Fibroblast of skin of left quadriceps (primary cell): ENCODE measurements around the gene ITPR1.
A peak's percentile ranks its signal among the peaks of the same experiment; 100 is the strongest.

ENCODE experiments used
- DNase-seq, 2 experiments: peaks; one replicate each; pipeline ENCODE4 v3.0.0-alpha.2; 2013; ENCODE audit warnings: low read depth in 2 of 2

Gene ITPR1

DNA sequence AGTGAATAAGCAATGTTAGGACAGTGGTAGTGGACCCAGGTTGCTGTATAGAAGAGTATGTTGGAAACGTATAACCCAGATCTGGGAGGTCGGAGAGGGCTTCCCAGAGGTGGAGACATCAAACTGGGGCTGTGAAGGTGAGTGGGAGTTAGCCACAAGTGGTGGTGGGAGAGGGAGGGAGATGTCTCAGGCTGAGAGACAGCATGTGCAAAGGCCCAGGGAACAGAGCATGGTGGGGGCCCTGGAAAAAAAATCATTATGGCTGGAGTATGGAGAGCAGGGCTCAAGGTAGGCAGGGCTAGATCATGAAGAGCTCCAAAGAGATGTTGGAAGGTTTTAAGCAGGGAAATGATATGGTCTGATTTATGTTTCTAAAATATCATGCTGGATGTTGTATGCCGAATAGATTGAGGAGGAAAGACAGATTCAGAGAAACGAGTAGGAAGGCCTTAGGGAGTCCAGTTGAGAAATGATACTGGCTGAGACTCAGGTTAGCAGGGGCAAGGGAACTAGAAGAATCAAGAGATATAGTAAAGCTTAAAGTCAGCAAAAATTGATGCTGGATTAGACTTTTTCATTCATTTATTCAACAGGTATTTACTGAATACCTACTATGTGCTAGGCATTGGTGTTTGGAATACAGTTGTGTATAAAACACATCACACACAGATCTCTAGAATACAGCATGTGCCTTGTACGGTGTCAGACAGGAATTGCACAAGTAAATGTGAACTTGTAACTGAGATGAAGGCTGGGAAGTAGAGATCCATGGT lies 17.0 kb downstream of the ITPR1 start:
- DNase-seq: no peak

DNA sequence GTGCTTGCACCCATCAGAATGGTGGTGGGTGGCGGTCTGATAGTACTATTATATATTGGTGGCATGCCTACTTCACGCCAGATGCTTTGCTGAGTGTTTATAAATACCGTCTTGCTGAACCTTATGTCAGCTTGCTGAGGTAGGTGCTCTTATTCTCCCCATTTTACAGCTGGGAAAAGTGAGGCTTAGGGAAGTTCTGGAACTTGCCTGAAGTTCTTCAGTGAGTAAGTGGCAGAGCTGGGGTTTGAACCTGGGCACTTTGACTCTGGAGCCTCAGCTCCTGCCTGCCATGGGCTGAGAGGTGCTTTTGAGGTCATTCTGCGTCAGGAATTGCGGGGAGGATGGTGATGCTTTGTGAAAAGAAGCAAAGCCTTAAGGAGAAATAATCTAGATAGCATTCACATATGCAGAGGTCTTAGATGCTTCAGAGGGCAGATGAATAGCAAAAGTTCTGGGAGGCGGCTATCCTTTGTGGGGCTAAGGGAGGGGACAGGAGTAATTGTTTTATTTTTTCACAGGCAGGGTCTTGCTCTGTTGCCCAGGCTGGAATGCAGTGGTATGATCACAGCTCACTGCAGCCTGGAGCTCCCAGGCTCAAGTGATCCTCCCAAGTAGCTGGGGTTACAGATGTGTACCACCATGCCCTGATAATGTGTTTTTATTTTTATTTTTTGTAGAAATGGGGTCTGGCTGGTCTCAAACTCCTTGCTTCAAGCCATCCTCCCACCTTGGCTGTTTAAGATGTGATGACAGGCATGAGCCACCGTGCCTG lies 18.5 kb downstream of the ITPR1 start:
- DNase-seq: no peak

DNA sequence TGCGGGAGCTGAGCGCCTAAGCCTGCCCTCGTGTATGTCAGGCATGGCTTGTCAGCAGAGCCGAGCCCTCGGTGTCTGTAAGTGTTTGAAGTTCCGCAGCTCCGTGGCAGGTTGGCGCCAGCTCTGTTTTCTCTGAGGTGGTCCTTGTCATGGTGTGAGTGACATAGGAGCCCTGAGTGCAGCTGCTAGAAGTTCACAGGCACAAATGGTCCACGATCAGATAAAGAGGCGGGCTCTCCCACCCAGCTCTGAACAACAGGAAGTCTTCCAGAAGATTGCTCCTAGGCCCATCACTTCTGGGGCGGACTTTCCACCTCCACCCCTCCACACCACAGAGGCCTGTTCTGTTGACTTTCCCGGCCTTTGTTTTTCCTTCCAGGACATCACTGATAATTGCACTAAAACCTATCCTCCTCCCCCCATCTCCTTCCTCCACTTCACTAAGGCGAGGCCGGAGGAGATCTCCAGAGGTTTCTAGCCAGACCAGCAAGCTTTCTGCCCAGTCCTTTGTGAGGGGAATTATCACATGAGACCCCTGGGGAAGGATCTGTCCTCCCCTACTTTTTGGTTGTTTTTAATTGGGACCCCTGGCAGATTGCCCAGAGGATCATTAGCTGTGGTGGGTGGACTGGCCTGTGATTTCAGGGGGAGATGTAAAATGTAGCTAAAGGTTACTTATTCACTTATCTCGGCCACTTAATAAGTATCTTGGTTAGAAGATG lies 19.9 kb downstream of the ITPR1 start:
- no peak for DNase-seq

DNA sequence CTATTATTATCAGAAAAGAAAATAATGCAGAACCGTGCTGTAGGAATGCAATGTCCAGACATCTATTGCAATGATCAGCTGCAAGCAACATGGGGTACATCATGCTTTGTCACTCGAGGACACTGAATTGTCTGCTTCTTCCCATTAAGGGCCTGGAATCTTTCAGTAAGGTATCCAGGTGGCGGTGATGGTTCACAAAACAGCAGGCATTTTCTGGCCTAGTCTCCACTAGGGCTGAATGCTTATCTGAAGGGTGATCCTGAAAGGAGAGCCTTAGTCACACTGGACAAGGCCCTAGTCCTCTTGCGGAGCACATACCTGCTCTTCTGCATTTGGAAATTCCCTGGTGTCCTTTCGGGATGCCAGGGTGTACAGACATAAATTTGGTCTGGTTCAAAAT lies 21.2 kb downstream of the ITPR1 start:
- DNase-seq: no peak

DNA sequence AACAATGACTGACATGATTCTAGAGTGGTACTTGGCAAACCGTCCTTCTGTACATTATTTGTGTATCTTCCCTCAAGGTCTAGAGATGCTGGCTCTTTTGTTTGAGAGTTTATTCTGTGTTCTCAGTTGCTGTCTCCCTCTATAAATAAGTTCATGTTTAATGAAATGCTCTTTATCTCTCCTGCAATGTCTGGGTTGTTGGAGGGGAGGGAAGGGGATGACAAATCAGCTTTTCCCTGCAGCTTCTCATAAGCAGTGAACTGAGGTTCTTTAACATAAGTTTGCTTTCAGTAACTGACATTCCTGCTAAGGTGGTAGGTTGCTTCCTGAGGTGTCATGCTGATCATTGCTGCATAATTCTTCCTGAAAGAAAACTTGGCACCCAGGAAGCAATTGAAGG lies 21.8 kb downstream of the ITPR1 start:
- no peak for DNase-seq

DNA sequence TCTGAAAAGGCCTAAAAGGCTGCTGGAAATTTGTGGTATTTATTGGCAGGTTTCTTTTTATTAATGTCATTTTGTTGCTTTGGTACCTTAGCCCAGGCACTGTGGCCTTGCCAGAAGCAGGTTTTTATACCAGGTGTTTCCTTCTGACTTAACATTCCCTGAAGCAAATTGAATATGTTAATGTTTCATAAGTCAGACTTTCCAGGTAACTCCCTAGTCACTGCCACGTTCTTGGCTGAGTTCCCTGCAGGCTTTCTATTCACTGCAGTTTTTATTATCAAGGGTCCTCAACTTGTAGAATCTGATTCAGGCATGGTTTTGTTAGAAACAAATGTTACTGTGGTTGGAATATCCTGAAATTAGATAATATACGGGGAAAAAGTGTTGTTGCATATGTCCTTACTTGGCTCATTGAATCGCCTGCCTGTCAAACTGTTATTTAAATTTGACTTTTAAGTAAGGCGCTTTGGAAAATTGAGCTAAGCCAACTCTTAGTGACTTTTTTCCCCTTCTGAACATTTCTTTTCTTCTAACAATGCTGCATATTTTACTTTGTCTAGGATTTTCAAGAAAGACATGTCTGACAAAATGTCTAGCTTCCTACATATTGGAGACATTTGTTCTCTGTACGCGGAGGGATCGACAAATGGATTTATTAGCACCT lies 22.9 kb downstream of the ITPR1 start:
- no peak for DNase-seq

- no peak for DNase-seq
Measured at GRCh38 chr3:4517093-4517492, 23.9 kb downstream of the ITPR1 start.

GRCh38 chr3:4517643-4518311 lies 24.6 kb downstream of the ITPR1 start:
- DNase-seq: no peak

GRCh38 chr3:4520033-4520816 lies 27.1 kb downstream of the ITPR1 start:
- DNase-seq: no peak

DNA sequence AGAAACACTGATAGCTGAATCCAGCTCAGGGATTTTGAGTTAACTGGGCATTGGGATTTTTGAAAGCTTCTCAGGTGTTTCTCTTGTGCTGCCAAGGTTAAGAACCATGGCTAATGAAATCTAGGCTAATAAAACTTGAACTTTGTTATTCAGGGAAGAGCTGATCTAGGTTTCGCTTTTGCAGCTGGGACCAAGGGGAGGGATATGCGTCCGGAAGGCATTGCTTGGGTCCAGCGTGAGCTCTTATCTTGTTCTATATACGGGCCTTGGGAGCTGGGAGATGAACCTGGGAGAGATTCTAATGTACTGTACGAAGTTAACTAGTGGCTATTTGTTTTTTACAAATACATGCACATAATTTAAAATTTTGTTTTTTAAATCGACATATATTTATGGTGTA lies 29.8 kb downstream of the ITPR1 start:
- DNase-seq: no peak

- DNase-seq: peak; percentile 10 to 20
Measured at GRCh38 chr3:4523710-4524698, 30.9 kb downstream of the ITPR1 start.

GRCh38 chr3:4525560-4526223 lies 32.5 kb downstream of the ITPR1 start:
- DNase-seq: no peak

GRCh38 chr3:4528320-4528719 lies 35.2 kb downstream of the ITPR1 start:
- DNase-seq: no peak

DNA sequence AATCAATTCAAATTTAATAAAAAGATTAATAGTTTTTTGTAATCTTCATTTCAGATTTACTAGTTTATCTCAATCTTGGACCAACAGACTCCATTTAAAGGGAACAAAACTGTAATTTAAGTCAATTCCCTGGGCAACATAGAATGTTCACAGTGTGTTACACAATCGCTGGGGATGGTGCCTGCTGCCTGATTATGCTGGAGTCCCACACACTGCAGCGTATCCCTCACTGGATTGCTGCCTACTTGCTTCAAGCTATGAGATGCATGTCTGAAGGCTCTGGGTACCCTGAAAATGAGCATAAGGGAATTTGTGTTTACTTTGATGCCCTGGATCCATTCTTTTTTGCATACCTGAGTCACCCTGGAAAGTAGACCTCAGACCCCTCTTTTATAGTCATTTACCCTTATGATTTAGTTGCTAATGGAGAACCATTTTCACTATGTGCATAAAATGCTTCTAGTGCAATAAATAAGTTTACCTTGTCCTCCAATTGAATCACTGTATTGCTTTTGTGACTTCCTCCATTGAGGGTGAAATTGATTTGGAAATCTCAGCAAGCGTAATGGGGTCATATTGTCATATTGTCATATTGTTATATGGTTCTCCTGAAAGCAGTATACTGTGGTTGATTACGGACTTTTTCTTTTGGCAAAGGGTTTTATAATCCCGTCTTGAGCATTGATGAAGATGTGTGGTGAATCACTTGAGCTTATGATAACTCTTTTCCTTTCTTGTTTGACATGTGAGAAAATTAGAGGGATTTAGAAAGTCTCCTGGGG lies 35.9 kb downstream of the ITPR1 start:
- no peak for DNase-seq

DNA sequence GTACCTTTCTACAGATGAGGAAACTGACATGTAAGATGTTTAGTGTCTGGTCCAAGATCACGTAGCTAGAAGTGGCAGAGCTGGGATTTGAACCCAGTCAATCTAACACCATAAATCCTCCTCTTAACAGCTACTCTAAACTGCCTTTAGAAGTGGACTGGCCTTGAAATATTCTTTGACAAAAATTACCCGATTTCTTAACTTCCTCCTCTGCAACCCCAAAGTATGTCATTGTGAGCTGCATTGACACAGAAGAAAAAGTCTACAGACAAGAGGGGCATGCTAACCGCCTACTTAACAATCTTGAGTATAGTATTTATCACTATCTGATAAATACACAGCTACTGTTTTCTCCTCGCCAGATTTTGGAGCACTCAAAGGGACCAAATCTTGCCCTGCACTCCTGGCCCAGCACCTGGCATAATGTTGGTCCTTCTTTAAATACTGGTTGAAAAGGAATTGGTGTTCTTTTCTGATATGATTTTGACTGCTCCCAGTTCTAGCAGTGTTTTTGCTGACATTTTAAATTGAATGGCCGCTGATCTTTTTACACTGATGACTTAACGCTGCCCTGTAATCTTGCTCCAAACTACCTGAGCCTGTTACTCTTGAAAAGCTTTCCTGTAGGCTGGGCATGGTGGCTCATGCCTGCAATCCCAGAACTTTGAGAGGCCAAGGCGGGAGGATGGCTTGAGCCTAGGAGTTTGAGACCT lies 36.9 kb downstream of the ITPR1 start:
- no peak for DNase-seq

GRCh38 chr3:4531478-4532025 lies 38.4 kb downstream of the ITPR1 start:
- DNase-seq: no peak

- DNase-seq: no peak
Measured at GRCh38 chr3:4532535-4533112, 39.5 kb downstream of the ITPR1 start.
